HCT116 (cell line): ENCODE results near the gene TAS2R5. TPM values are rescaled to one million over a fixed set of nuclear protein-coding genes. Genes with fewer than 3 reads are reported as not detected.

Experiments
- ATAC-seq: fragments of 200-7000 bp; cut with Tn5 transposase; 2 replicates; pipeline ENCODE4 v1.9.1; 2020; ENCODE audit warnings: mild to moderate bottlenecking, moderate library complexity
- BruUV-seq: library from RNA; stranded (reverse); fragments of 400-500 nt; replicated peaks from 2 replicates; lab custom pipeline; 2021; lab: Mats Ljungman, UMichigan
- CTCF ChIA-PET: fragments of 300-600 bp; sonication (Branson Sonifier 250); formaldehyde crosslinking; loops from one replicate; lab custom pipeline; 2021; ENCODE audit warnings: antibody characterized with exemption; lab: Charles Lee
- POLR2A ChIA-PET: fragments of 300-600, 350-600 bp; sonication (Branson Sonifier 250); formaldehyde crosslinking; loops from one replicate; lab custom pipeline; 2021; ENCODE audit warnings: antibody characterized with exemption; lab: Charles Lee
- RAD21 ChIA-PET, 2 experiments: fragments of 300-600 bp; sonication (Branson Sonifier 250); formaldehyde crosslinking; loops; one replicate each; lab custom pipeline; 2023; ENCODE audit warnings: low total read pairs in 2 of 2; ENCODE audit not compliant: uncharacterized antibody in 2 of 2, unreplicated experiment in 2 of 2, low non-redundant PET in 1 of 2; lab: Charles Lee
- DNase-seq: peaks from one replicate; pipeline ENCODE4 v3.0.0-alpha.2; 2010; ENCODE audit warnings: low read depth, low spot score
- H2AFZ ChIP-seq: fragments of 200-600 bp; shearing (Covaris generic), sonication (generic); 2 replicates; pipeline ENCODE4 v1.6.1; 2017; ENCODE audit warnings: low read depth, mixed run types, mixed read lengths, antibody characterized with exemption, low read length; ENCODE audit not compliant: poor library complexity, severe bottlenecking
- H3K27ac ChIP-seq: 2 replicates; pipeline ENCODE4 v1.5.1; 2012; ENCODE audit warnings: low read depth, low read length
- H3K27me3 ChIP-seq: fragments of 200-600 bp; sonication (generic); 2 replicates; pipeline ENCODE4 v1.6.1; 2016; ENCODE audit warnings: mixed run types, low read length, mixed read lengths; ENCODE audit not compliant: insufficient read depth
- H3K36me3 ChIP-seq, 2 experiments: fragments of 200-500 bp in 1 of 2; fragments of 200-600 bp in 1 of 2; sonication (Bioruptor generic) in 1 of 2; sonication (generic) in 1 of 2; 2 replicates each; pipeline versions ENCODE4 v1.5.1 to v1.6.1; 2014 to 2016; ENCODE audit warnings: low read length in 2 of 2, inconsistent platforms in 1 of 2, mixed read lengths in 1 of 2, mixed run types in 1 of 2; ENCODE audit not compliant: insufficient read depth in 2 of 2, control insufficient read depth in 1 of 2
- H3K4me1 ChIP-seq, 2 experiments: fragments of 200-600 bp in 1 of 2; sonication (generic) in 1 of 2; 2 replicates each; pipeline versions ENCODE4 v1.5.1 to v1.6.1; 2012 to 2017; ENCODE audit warnings: low read length in 2 of 2, inconsistent platforms in 1 of 2, mild to moderate bottlenecking in 1 of 2, mixed read lengths in 1 of 2, mixed run types in 1 of 2, moderate library complexity in 1 of 2; ENCODE audit not compliant: insufficient read depth in 2 of 2, control insufficient read depth in 1 of 2
- H3K4me2 ChIP-seq: fragments of 200-600 bp; sonication (generic); 2 replicates; pipeline ENCODE4 v1.6.1; 2017; ENCODE audit warnings: mixed run types, low read length, mixed read lengths
- H3K4me3 ChIP-seq, 2 experiments: fragments of 200-600 bp in 1 of 2; sonication (generic) in 1 of 2; replicated peaks in 1 of 2; 2 replicates each; pipeline ENCODE4 v1.5.1; 2011 to 2016; ENCODE audit warnings: low read length in 2 of 2, control low read depth in 1 of 2, low read depth in 1 of 2, mild to moderate bottlenecking in 1 of 2, mixed read lengths in 1 of 2, mixed run types in 1 of 2
- H3K79me2 ChIP-seq: fragments of 200-600 bp; sonication (generic); 2 replicates; pipeline ENCODE4 v1.6.1; 2017; ENCODE audit warnings: mild to moderate bottlenecking, mixed run types, low read length, moderate library complexity, mixed read lengths; ENCODE audit not compliant: insufficient read depth
- H3K9ac ChIP-seq: fragments of 200-600 bp; sonication (generic); 2 replicates; pipeline ENCODE4 v1.6.1; 2016; ENCODE audit warnings: low read length, mixed read lengths
- H3K9me2 ChIP-seq: fragments of 200-600 bp; sonication (generic), shearing (Covaris generic); 2 replicates; pipeline ENCODE4 v1.6.1; 2017; ENCODE audit warnings: mixed run types, mild to moderate bottlenecking, moderate library complexity; ENCODE audit not compliant: insufficient read depth
- H3K9me3 ChIP-seq, 2 experiments: fragments of 200-500 bp in 1 of 2; fragments of 200-600 bp in 1 of 2; sonication (Bioruptor generic) in 1 of 2; sonication (generic) in 1 of 2; 2 replicates each; pipeline ENCODE4 v1.6.1; 2014 to 2017; ENCODE audit warnings: low read length in 2 of 2, mixed read lengths in 2 of 2, inconsistent platforms in 1 of 2, low read depth in 1 of 2, mild to moderate bottlenecking in 1 of 2, mixed run types in 1 of 2, moderate library complexity in 1 of 2; ENCODE audit not compliant: control insufficient read depth in 1 of 2, insufficient read depth in 1 of 2
- H4K20me1 ChIP-seq: fragments of 200-600 bp; sonication (generic), shearing (Covaris generic); 2 replicates; pipeline ENCODE4 v1.6.1; 2017; ENCODE audit warnings: mixed run types, mild to moderate bottlenecking, moderate library complexity; ENCODE audit not compliant: insufficient read depth
- EGR1 ChIP-seq: IDR thresholded peaks from 2 replicates; pipeline ENCODE4 v1.6.1; 2012; ENCODE audit warnings: low read depth
- EZH2 ChIP-seq: fragments of 200-600 bp; sonication (generic); IDR thresholded peaks from 2 replicates; pipeline ENCODE4 v1.6.1; 2017; ENCODE audit warnings: antibody characterized with exemption, mixed run types
- EZH2phosphoT487 ChIP-seq: fragments of 200-600 bp; IDR thresholded peaks from 2 replicates; pipeline ENCODE4 v1.6.1; 2018; ENCODE audit warnings: antibody characterized with exemption, borderline replicate concordance
- FOSL1 ChIP-seq: IDR thresholded peaks from 2 replicates; pipeline ENCODE4 v1.6.1; 2012; ENCODE audit warnings: low read depth
- MAX ChIP-seq: IDR thresholded peaks from 2 replicates; pipeline ENCODE4 v1.6.1; 2012
- POLR2AphosphoS5 ChIP-seq: IDR thresholded peaks from 2 replicates; pipeline ENCODE4 v1.6.1; 2011; ENCODE audit warnings: mild to moderate bottlenecking, low read depth, low read length, moderate library complexity
- REST ChIP-seq: IDR thresholded peaks from 2 replicates; pipeline ENCODE4 v1.6.1; 2012; ENCODE audit warnings: low read depth
- SIN3A ChIP-seq: IDR thresholded peaks from 2 replicates; pipeline ENCODE4 v1.6.1; 2012; ENCODE audit warnings: low read depth
- SP1 ChIP-seq: IDR thresholded peaks from 2 replicates; pipeline ENCODE4 v1.6.1; 2012; ENCODE audit warnings: low read depth
- SRF ChIP-seq: IDR thresholded peaks from 2 replicates; pipeline ENCODE4 v1.6.1; 2012; ENCODE audit warnings: low read depth
- TCF7L2 ChIP-seq: IDR thresholded peaks from 2 replicates; pipeline ENCODE4 v1.7.0; 2011; ENCODE audit warnings: borderline replicate concordance, inconsistent platforms; ENCODE audit not compliant: insufficient read depth, insufficient read length; ENCODE audit errors: extremely low read depth
- ZNF274 ChIP-seq: fragments of 200-500 bp; sonication (Bioruptor generic); IDR thresholded peaks from 2 replicates; pipeline ENCODE4 v1.6.1; 2014; ENCODE audit warnings: mild to moderate bottlenecking, low read depth, low read length, inconsistent platforms
- intact Hi-C: fragments of 100-400 bp; cut with micrococcal nuclease; formaldehyde crosslinking; loops from 2 replicates; pipeline ENCODE4 v1.10.0; 2022
- total RNA-seq: library from RNA; stranded (reverse); gene quantifications from one replicate; pipeline ENCODE4 v1.2.1, GENCODE V29; 2021; ENCODE audit not compliant: unreplicated experiment

The TAS2R5 gene
- total RNA-seq, 1 experiment from 2014 or later, result 1.7 TPM

- no peak for DNase-seq
- H3K9me2 ChIP-seq, result no peaks in the 10 kb centered on the region
- intact Hi-C loops, result no loop called here
- no peak overlapping the region for H3K4me3 ChIP-seq
- no peaks in the 10 kb centered on the region for H3K27me3 ChIP-seq
- POLR2A ChIA-PET, result no interaction called here
- H3K4me2 ChIP-seq, result no peak overlapping the region
- TF ChIP-seq SRF, result no peak
- TF ChIP-seq MAX, result no peak
- TF ChIP-seq EZH2phosphoT487, result no peak
- TF ChIP-seq ZNF274, result no peak
- TF ChIP-seq REST, result no peak
- no peak for TF ChIP-seq FOSL1
- TF ChIP-seq EGR1, result no peak
- TF ChIP-seq SIN3A, result no peak
- TF ChIP-seq TCF7L2, result no peak
- TF ChIP-seq POLR2AphosphoS5, result no peak
- TF ChIP-seq EZH2, result no peak
- no peak for TF ChIP-seq SP1
- TF ChIP-seq, all 23 proteins: peak for 0
- peaks cover 6% of the 10 kb centered on the region; the same call in 1 of the 2 replicates for H4K20me1 ChIP-seq
- H3K9me3 ChIP-seq, result no peaks in the 10 kb centered on the region
- H3K27ac ChIP-seq, result no peak overlapping the region
- peaks cover 89% of the 10 kb centered on the region for H3K79me2 ChIP-seq
- peaks cover 70 to 80% of the 10 kb centered on the region in 2 experiments for H3K36me3 ChIP-seq
- no peak for ATAC-seq
- H3K9ac ChIP-seq, result no peak overlapping the region
- ChIA-PET CTCF (no interaction called here), RAD21 (no interaction called here)
- H2AFZ ChIP-seq, result no peak overlapping the region
- BruUV-seq, result no TSS peak
- peaks cover 4 to 6% of the 10 kb centered on the region in 2 experiments; a peak in 3 of 4 replicates for H3K4me1 ChIP-seq
Observed at GRCh38 chr7:141744131-141744530, 45.9 kb upstream of the TAS2R5 start.
